ENCODE results near the gene GRIP2. TPM values are rescaled to one million over a fixed set of nuclear protein-coding genes. Genes with fewer than 3 reads are reported as not detected.

GRIP2 gene
- polyA plus RNA-seq, 1 donor from 2014 or later, result 8.6 TPM

- Histone ChIP-seq H3F3A (ENCODE audit: insufficient read depth, low read length, poor library complexity, severe bottlenecking) (no peaks in the 10 kb centered on the region), H3K9me3 (ENCODE audit: low read length) (no peaks in the 10 kb centered on the region), H3K9ac (ENCODE audit: low read length) (no peak overlapping the region), H3K4me3 (ENCODE audit: low read length) (no peak overlapping the region), H4K20me1 (ENCODE audit: insufficient read depth) (no peaks in the 10 kb centered on the region), H2AFZ (ENCODE audit: low read depth, low read length) (no peak overlapping the region), H3K79me2 (replicated peaks; ENCODE audit: insufficient read depth, low read length) (no peaks in the 10 kb centered on the region), H3K27ac (ENCODE audit: low read length) (no peak overlapping the region), H3K9me2 (ENCODE audit: insufficient read depth, low read length) (no peaks in the 10 kb centered on the region), H3K36me3 (ENCODE audit: insufficient read depth, low read length) (no peaks in the 10 kb centered on the region), H3K27me3 (ENCODE audit: insufficient read depth, low read depth, low read length) (no peaks in the 10 kb centered on the region), H3K4me2 (ENCODE audit: low read length) (no peak overlapping the region)
- TF ChIP-seq CTCF (IDR thresholded peaks at IDR 0.05; ENCODE audit: poor library complexity, severe bottlenecking) (no peak), MXI1 (conservative IDR thresholded peaks at IDR 0.05; ENCODE audit: poor library complexity, severe bottlenecking) (no peak), SMC3 (conservative IDR thresholded peaks at IDR 0.05; ENCODE audit: poor library complexity) (no peak), EZH2 (IDR thresholded peaks at IDR 0.05; ENCODE audit: borderline replicate concordance, insufficient read depth, low read length, poor library complexity, severe bottlenecking) (no peak), POLR2AphosphoS5 (IDR thresholded peaks at IDR 0.05) (no peak), TAF1 (IDR thresholded peaks at IDR 0.05; ENCODE audit: low read depth) (no peak), REST (IDR thresholded peaks at IDR 0.05; ENCODE audit: borderline replicate concordance) (no peak), RAD21 (conservative IDR thresholded peaks at IDR 0.05) (no peak), EP300 (conservative IDR thresholded peaks at IDR 0.05; ENCODE audit: poor library complexity, severe bottlenecking) (no peak)
Observed at GRCh38 chr3:14457999-14458398, 82.1 kb downstream of the GRIP2 start.

- H3K4me3 ChIP-seq (ENCODE audit: low read length), result no peak overlapping the region
- H3K9me3 ChIP-seq (ENCODE audit: low read length), result no peaks in the 10 kb centered on the region
- H3K9ac ChIP-seq (ENCODE audit: low read length), result no peak overlapping the region
- no peaks in the 10 kb centered on the region for H3K36me3 ChIP-seq (ENCODE audit: insufficient read depth, low read length)
- H3K27me3 ChIP-seq (ENCODE audit: insufficient read depth, low read depth, low read length), result no peaks in the 10 kb centered on the region
- no peak overlapping the region for H3K4me2 ChIP-seq (ENCODE audit: low read length)
- H3K9me2 ChIP-seq (ENCODE audit: insufficient read depth, low read length), result no peaks in the 10 kb centered on the region
- no peaks in the 10 kb centered on the region for H3F3A ChIP-seq (ENCODE audit: insufficient read depth, low read length, poor library complexity, severe bottlenecking)
- H2AFZ ChIP-seq (ENCODE audit: low read depth, low read length), result no peak overlapping the region
- no peak for TF ChIP-seq TAF1 (IDR thresholded peaks at IDR 0.05; ENCODE audit: low read depth)
- no peak for TF ChIP-seq REST (IDR thresholded peaks at IDR 0.05; ENCODE audit: borderline replicate concordance)
- no peak for TF ChIP-seq RAD21 (conservative IDR thresholded peaks at IDR 0.05)
- no peak for TF ChIP-seq EZH2 (IDR thresholded peaks at IDR 0.05; ENCODE audit: borderline replicate concordance, insufficient read depth, low read length, poor library complexity, severe bottlenecking)
- no peak for TF ChIP-seq SMC3 (conservative IDR thresholded peaks at IDR 0.05; ENCODE audit: poor library complexity)
- TF ChIP-seq POLR2AphosphoS5 (IDR thresholded peaks at IDR 0.05), result no peak
- TF ChIP-seq MXI1 (conservative IDR thresholded peaks at IDR 0.05; ENCODE audit: poor library complexity, severe bottlenecking), result no peak
- no peak for TF ChIP-seq EP300 (conservative IDR thresholded peaks at IDR 0.05; ENCODE audit: poor library complexity, severe bottlenecking)
- no peak for TF ChIP-seq CTCF (IDR thresholded peaks at IDR 0.05; ENCODE audit: poor library complexity, severe bottlenecking)
- no peaks in the 10 kb centered on the region for H3K79me2 ChIP-seq (replicated peaks; ENCODE audit: insufficient read depth, low read length)
- H4K20me1 ChIP-seq (ENCODE audit: insufficient read depth), result no peaks in the 10 kb centered on the region
- H3K27ac ChIP-seq (ENCODE audit: low read length), result no peak overlapping the region
Observed at GRCh38 chr3:14457481-14457880, 82.7 kb downstream of the GRIP2 start.
